Vagina (tissue), 2 donors: ENCODE results near the gene SPINK1. TPM values are rescaled to one million over a fixed set of nuclear protein-coding genes. Genes with fewer than 3 reads are reported as not detected.

Experiments used
- DNase-seq, 2 donors: peaks; one replicate each; pipeline ENCODE4 v3.0.0-alpha.2; 2017; ENCODE audit errors: extremely low spot score in 2 of 2
- H3K27ac ChIP-seq: fragments of 200-600 bp; sonication (generic); one replicate; pipeline ENCODE4 v1.5.1; 2019
- H3K27me3 ChIP-seq: fragments of 200-600 bp; sonication (generic); one replicate; pipeline ENCODE4 v1.5.1; 2019
- H3K36me3 ChIP-seq, 2 donors: fragments of 200-600 bp; sonication (generic); one replicate each; pipeline ENCODE4 v1.5.1; 2017 to 2019
- H3K4me1 ChIP-seq: fragments of 200-600 bp; sonication (generic); one replicate; pipeline ENCODE4 v1.5.1; 2019
- H3K4me3 ChIP-seq, 2 donors: fragments of 200-600 bp; sonication (generic); 1 replicate in 1 of 2; 2 replicates in 1 of 2; pipeline ENCODE4 v1.5.1; 2016 to 2019
- H3K9me3 ChIP-seq: fragments of 200-600 bp; sonication (generic); one replicate; pipeline ENCODE4 v1.5.1; 2019
- CTCF ChIP-seq, 3 experiments: fragments of 450-650 bp in 2 of 3; fragments of 200-600 bp in 1 of 3; sonication (generic) in 1 of 3; IDR thresholded peaks; one replicate each; pipeline ENCODE4 v1.5.1; 2017 to 2019; ENCODE audit warnings: antibody characterized with exemption in 3 of 3, mild to moderate bottlenecking in 2 of 3, moderate library complexity in 2 of 3
- POLR2A ChIP-seq, 2 donors: fragments of 450-650 bp; IDR thresholded peaks; one replicate each; pipeline ENCODE4 v1.6.1; 2017; ENCODE audit warnings: antibody characterized with exemption in 2 of 2, mild to moderate bottlenecking in 2 of 2, moderate library complexity in 2 of 2
- POLR2AphosphoS5 ChIP-seq, 2 donors: sonication (generic); formaldehyde crosslinking; IDR thresholded peaks; one replicate each; pipeline ENCODE4 v1.9.0; 2017; ENCODE audit warnings: antibody characterized with exemption in 2 of 2, mild to moderate bottlenecking in 2 of 2, low read depth in 1 of 2; ENCODE audit not compliant: insufficient read depth in 1 of 2
- intact Hi-C: fragments of 100-400 bp; cut with DNase I; formaldehyde crosslinking; loops from one replicate; pipeline ENCODE4 v1.15.1; 2023
- total RNA-seq: library from RNA; depleted of rRNA; stranded (reverse); fragments of >200 nt; gene quantifications from one replicate; pipeline ENCODE4 v1.2.3, GENCODE V29; 2016

SPINK1 gene
- not detected for total RNA-seq

GRCh38 chr5:147831465-147831864, at the start of gene SPINK1:
Gene SPINK1 (minus strand): TSS chr5:147831671. CDS start chr5:147831577, 94 bp downstream.
- Histone ChIP-seq H3K27me3 (no peaks in the 10 kb centered on the region), H3K4me3 (no peak within 1 kb of the TSS), H3K36me3 (no peaks in the 10 kb centered on the region), H3K9me3 (no peaks in the 10 kb centered on the region), H3K27ac (no peak within 1 kb of the TSS), H3K4me1 (no peaks in the 10 kb centered on the region)
- intact Hi-C loops, result no loop called here
- TF ChIP-seq CTCF (IDR thresholded peaks at IDR 0.05), result no peak
- TF ChIP-seq POLR2AphosphoS5 (IDR thresholded peaks at IDR 0.05; ENCODE audit: insufficient read depth in 1 of 2, low read depth in 1 of 2), result no peak
- no peak for TF ChIP-seq POLR2A (IDR thresholded peaks at IDR 0.05)
- DNase-seq, result no peak

DNA sequence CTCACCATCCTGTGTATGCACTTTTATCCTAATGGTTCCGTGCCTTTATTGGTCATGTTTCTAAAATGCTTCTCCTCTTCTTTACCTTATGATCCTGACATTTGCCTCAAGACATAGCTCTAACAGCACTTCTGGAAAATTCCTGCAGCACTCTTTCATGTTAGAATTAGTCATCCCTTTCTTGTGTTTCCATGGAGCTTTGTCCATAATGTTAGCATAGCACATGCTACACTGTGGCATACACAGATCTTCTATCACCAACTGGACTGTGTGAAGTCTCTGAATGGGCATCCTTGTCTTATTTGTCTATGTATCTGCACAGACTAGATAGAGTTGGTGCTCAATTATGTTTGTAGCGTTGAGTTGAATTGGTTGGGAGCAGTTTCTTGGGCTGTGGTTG, 49.0 kb upstream of the SPINK1 start:
- Histone ChIP-seq H3K27ac (no peak overlapping the region), H3K36me3 (no peaks in the 10 kb centered on the region), H3K27me3 (no peaks in the 10 kb centered on the region), H3K4me1 (no peaks in the 10 kb centered on the region), H3K9me3 (no peaks in the 10 kb centered on the region), H3K4me3 (no peak overlapping the region)
- DNase-seq, result no peak
- intact Hi-C loops, result no loop called here
- TF ChIP-seq POLR2A (IDR thresholded peaks at IDR 0.05), result no peak
- TF ChIP-seq CTCF (IDR thresholded peaks at IDR 0.05), result no peak
- no peak for TF ChIP-seq POLR2AphosphoS5 (IDR thresholded peaks at IDR 0.05; ENCODE audit: insufficient read depth in 1 of 2, low read depth in 1 of 2)

DNA sequence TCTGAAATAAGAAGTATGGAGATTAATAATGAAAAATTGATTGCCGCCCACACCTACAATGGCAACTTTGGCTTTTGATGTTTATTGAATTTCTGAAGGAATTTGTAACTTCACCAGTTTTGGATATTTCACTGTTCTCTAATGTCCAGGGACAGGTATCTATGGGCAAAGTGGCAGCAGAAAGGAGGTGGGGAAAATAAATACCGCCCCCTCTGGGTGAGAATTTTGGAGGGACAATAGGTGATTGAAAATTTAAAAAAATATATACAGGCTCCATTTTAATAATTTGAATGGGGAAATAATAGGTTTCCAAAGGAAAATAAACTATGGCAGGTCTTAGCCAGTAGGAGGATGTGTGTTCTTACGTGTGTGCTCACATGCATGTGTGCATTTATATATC, 48.3 kb upstream of the SPINK1 start:
- intact Hi-C loops, result no loop called here
- Histone ChIP-seq H3K27me3 (no peaks in the 10 kb centered on the region), H3K36me3 (no peaks in the 10 kb centered on the region), H3K4me1 (no peaks in the 10 kb centered on the region), H3K4me3 (no peak overlapping the region), H3K9me3 (no peaks in the 10 kb centered on the region), H3K27ac (no peak overlapping the region)
- no peak for DNase-seq
- no peak for TF ChIP-seq CTCF (IDR thresholded peaks at IDR 0.05)
- no peak for TF ChIP-seq POLR2AphosphoS5 (IDR thresholded peaks at IDR 0.05; ENCODE audit: insufficient read depth in 1 of 2, low read depth in 1 of 2)
- TF ChIP-seq POLR2A (IDR thresholded peaks at IDR 0.05), result no peak

- no peaks in the 10 kb centered on the region for H3K4me1 ChIP-seq
- no peak for DNase-seq
- no peaks in the 10 kb centered on the region for H3K9me3 ChIP-seq
- no peaks in the 10 kb centered on the region for H3K27me3 ChIP-seq
- no peak for TF ChIP-seq POLR2A (IDR thresholded peaks at IDR 0.05)
- no peak for TF ChIP-seq CTCF (IDR thresholded peaks at IDR 0.05)
- no peak for TF ChIP-seq POLR2AphosphoS5 (IDR thresholded peaks at IDR 0.05; ENCODE audit: insufficient read depth in 1 of 2, low read depth in 1 of 2)
- H3K27ac ChIP-seq, result no peak within 1 kb of the TSS
- H3K4me3 ChIP-seq, result no peak within 1 kb of the TSS
- intact Hi-C loops, result no loop called here
- no peaks in the 10 kb centered on the region for H3K36me3 ChIP-seq
These were observed 46.7 kb upstream of the SPINK1 start, which contains the start of gene SCGB3A2 for GRCh38 chr5:147878066-147878759. Gene SCGB3A2 (plus strand): TSS chr5:147878711. CDS start chr5:147878804, 93 bp downstream.

GRCh38 chr5:147876626-147877025, 45.2 kb upstream of the SPINK1 start:
- intact Hi-C loops, result no loop called here
- Histone ChIP-seq H3K36me3 (no peaks in the 10 kb centered on the region), H3K4me1 (no peaks in the 10 kb centered on the region), H3K4me3 (no peak overlapping the region), H3K9me3 (no peaks in the 10 kb centered on the region), H3K27ac (no peak overlapping the region), H3K27me3 (no peaks in the 10 kb centered on the region)
- DNase-seq, result no peak
- TF ChIP-seq POLR2AphosphoS5 (IDR thresholded peaks at IDR 0.05; ENCODE audit: insufficient read depth in 1 of 2, low read depth in 1 of 2) (no peak), POLR2A (IDR thresholded peaks at IDR 0.05) (no peak), CTCF (IDR thresholded peaks at IDR 0.05) (no peak)
